Liver (tissue), 9 donors: ENCODE data around the gene MRPL40. TPM values are rescaled to one million over a fixed set of nuclear protein-coding genes. Genes with fewer than 3 reads are reported as not detected.

Experiments used
- DNase-seq: peaks from one replicate; pipeline ENCODE4 v3.0.0-alpha.2; 2017; ENCODE audit warnings: low spot score
- H3K27ac ChIP-seq, 2 donors: one replicate each; pipeline ENCODE4 v1.7.0; 2013; ENCODE audit warnings: inconsistent platforms in 2 of 2, low read length in 2 of 2, control low read depth in 1 of 2, low read depth in 1 of 2, mild to moderate bottlenecking in 1 of 2
- H3K27me3 ChIP-seq, 4 donors: one replicate each; pipeline versions ENCODE4 v1.6.1 to v1.7.0; 2013; ENCODE audit warnings: low read length in 3 of 4, inconsistent platforms in 1 of 4, mild to moderate bottlenecking in 1 of 4, moderate library complexity in 1 of 4; ENCODE audit not compliant: control insufficient read depth in 4 of 4, insufficient read depth in 4 of 4
- H3K36me3 ChIP-seq, 4 donors: one replicate each; pipeline versions ENCODE4 v1.6.1 to v1.7.0; 2013; ENCODE audit warnings: low read length in 3 of 4, mild to moderate bottlenecking in 3 of 4, low read depth in 1 of 4, moderate library complexity in 1 of 4; ENCODE audit not compliant: control insufficient read depth in 4 of 4, insufficient read depth in 3 of 4
- H3K4me1 ChIP-seq, 4 donors: one replicate each; pipeline versions ENCODE4 v1.6.1 to v1.7.0; 2013; ENCODE audit warnings: low read length in 3 of 4, mild to moderate bottlenecking in 3 of 4, moderate library complexity in 1 of 4; ENCODE audit not compliant: control insufficient read depth in 4 of 4, insufficient read depth in 4 of 4
- H3K4me3 ChIP-seq, 3 donors: one replicate each; pipeline versions ENCODE4 v1.6.1 to v1.7.0; 2013; ENCODE audit warnings: low read length in 3 of 3, control low read depth in 1 of 3, low read depth in 1 of 3, mild to moderate bottlenecking in 1 of 3
- H3K9ac ChIP-seq, 2 donors: one replicate each; pipeline ENCODE4 v1.7.0; 2013; ENCODE audit warnings: low read length in 2 of 2, mild to moderate bottlenecking in 2 of 2, moderate library complexity in 2 of 2, control low read depth in 1 of 2, low read depth in 1 of 2
- H3K9me3 ChIP-seq, 4 donors: one replicate each; pipeline versions ENCODE4 v1.6.1 to v1.7.0; 2013; ENCODE audit warnings: low read length in 3 of 4; ENCODE audit not compliant: control insufficient read depth in 4 of 4
- ATF3 ChIP-seq: IDR thresholded peaks from 2 replicates; pipeline ENCODE4 v1.6.1; 2016; ENCODE audit warnings: antibody characterized with exemption
- EGR1 ChIP-seq, 2 donors: IDR thresholded peaks; 2 replicates each; pipeline ENCODE4 v1.6.1; 2016 to 2018; ENCODE audit warnings: antibody characterized with exemption in 2 of 2, low read depth in 2 of 2
- FOXA1 ChIP-seq: IDR thresholded peaks from 2 replicates; pipeline ENCODE4 v1.6.1; 2016; ENCODE audit warnings: antibody characterized with exemption
- FOXA2 ChIP-seq: IDR thresholded peaks from 2 replicates; pipeline ENCODE4 v1.6.1; 2016; ENCODE audit warnings: antibody characterized with exemption
- GABPA ChIP-seq, 2 donors: IDR thresholded peaks in 1 of 2; conservative IDR thresholded peaks in 1 of 2; 2 replicates each; pipeline ENCODE4 v1.6.1; 2016; ENCODE audit warnings: antibody characterized with exemption in 2 of 2, mild to moderate bottlenecking in 1 of 2, moderate library complexity in 1 of 2
- HNF4A ChIP-seq, 2 donors: conservative IDR thresholded peaks; 2 replicates each; pipeline ENCODE4 v1.6.1; 2016; ENCODE audit warnings: antibody characterized with exemption in 2 of 2, mild to moderate bottlenecking in 2 of 2
- HNF4G ChIP-seq: IDR thresholded peaks from 2 replicates; pipeline ENCODE4 v1.6.1; 2016; ENCODE audit warnings: antibody characterized with exemption
- JUND ChIP-seq, 2 donors: IDR thresholded peaks; 2 replicates each; pipeline ENCODE4 v1.6.1; 2016; ENCODE audit warnings: antibody characterized with exemption in 2 of 2
- NR2F2 ChIP-seq: IDR thresholded peaks from 2 replicates; pipeline ENCODE4 v1.6.1; 2016; ENCODE audit warnings: antibody characterized with exemption
- RAD21 ChIP-seq, 2 donors: IDR thresholded peaks; 2 replicates each; pipeline ENCODE4 v1.6.1; 2016; ENCODE audit warnings: antibody characterized with exemption in 2 of 2, mild to moderate bottlenecking in 2 of 2
- RXRA ChIP-seq, 2 donors: IDR thresholded peaks; 2 replicates each; pipeline ENCODE4 v1.6.1; 2017 to 2018; ENCODE audit warnings: antibody characterized with exemption in 2 of 2, mild to moderate bottlenecking in 1 of 2
- SP1 ChIP-seq: IDR thresholded peaks from 2 replicates; pipeline ENCODE4 v1.6.1; 2018; ENCODE audit warnings: antibody characterized with exemption, mild to moderate bottlenecking
- TAF1 ChIP-seq: conservative IDR thresholded peaks from 2 replicates; pipeline ENCODE4 v1.6.1; 2016; ENCODE audit warnings: antibody characterized with exemption, mild to moderate bottlenecking
- YY1 ChIP-seq: IDR thresholded peaks from 2 replicates; pipeline ENCODE4 v1.6.1; 2016; ENCODE audit warnings: antibody characterized with exemption, mild to moderate bottlenecking
- WGBS: extraction: QIAGEN DNeasy Blood & Tissue Kit; methylation state at CpG from one replicate; pipeline ENCODE4 v1.1.7; 2013; 5-methylcytosine and 5-hydroxymethylcytosine counted together
- polyA plus RNA-seq, 2 donors: library from polyadenylated mRNA; stranded (reverse) in 1 of 2; unstranded in 1 of 2; fragments of 200-250 nt in 1 of 2; fragments of >200 nt in 1 of 2; fragmentation: Nextera tagmentation in 1 of 2; extraction: Ambion mirVana in 1 of 2; gene quantifications; one replicate each; pipeline versions ENCODE4 v1.2.1 to v1.2.3, GENCODE V29; 2013 to 2015
- total RNA-seq, 2 donors: library from RNA; depleted of rRNA; stranded (reverse); fragments of >200 nt; gene quantifications; one replicate each; pipeline ENCODE4 v1.2.3, GENCODE V29; 2014
- TF ChIP-seq, protein P1 (sequence below): IDR thresholded peaks from 2 replicates; pipeline ENCODE4 v1.6.1; 2016; ENCODE audit warnings: antibody characterized with exemption
- TF ChIP-seq, protein P2 (sequence below): IDR thresholded peaks from 2 replicates; pipeline ENCODE4 v1.6.1; 2016; ENCODE audit warnings: antibody characterized with exemption
- TF ChIP-seq, protein P3 (sequence below): IDR thresholded peaks from 2 replicates; pipeline ENCODE4 v1.6.1; 2016; ENCODE audit warnings: antibody characterized with exemption, mild to moderate bottlenecking
- TF ChIP-seq, protein P4 (sequence below): fragments of 150-350 bp; IDR thresholded peaks from 2 replicates; pipeline ENCODE4 v1.5.1; 2017; ENCODE audit warnings: improper control_type of control experiment, low read depth, low read length; ENCODE audit not compliant: missing input control
- donor health status: healthy.
- donor health status: healthy.
- donor health status: healthy.
- donor health status: healthy.
- donor health status: healthy.

The MRPL40 gene
- total and polyA plus RNA-seq, 4 donors, result 11.3 to 52.0 (median 27.7) TPM

- DNase-seq, result no peak
- Histone ChIP-seq H3K9ac (no peak overlapping the region), H3K27me3 (no peaks in the 10 kb centered on the region), H3K36me3 (peaks cover 5 to 58% (median 44%) of the 10 kb centered on the region in 4 donors), H3K4me1 (no peaks in the 10 kb centered on the region), H3K9me3 (no peaks in the 10 kb centered on the region), H3K27ac (no peak overlapping the region), H3K4me3 (no peak overlapping the region)
- WGBS, result 85% methylated on average over 2 of the region's 2 CpGs
- TF ChIP-seq FOXA2 (no peak), GABPA (IDR thresholded peaks at IDR 0.05 in 1 of 2, conservative IDR thresholded peaks at IDR 0.05 in 1 of 2) (no peak), FOXA1 (no peak), SP1 (no peak), NR2F2 (no peak), RAD21 (IDR thresholded peaks at IDR 0.05) (no peak), JUND (IDR thresholded peaks at IDR 0.05) (no peak), HNF4A (conservative IDR thresholded peaks at IDR 0.05) (no peak), RXRA (IDR thresholded peaks at IDR 0.05) (no peak), ATF3 (no peak), EGR1 (IDR thresholded peaks at IDR 0.05; ENCODE audit: low read depth in 2 of 2) (no peak), TAF1 (no peak), YY1 (no peak)
- TF ChIP-seq, protein P1, sequence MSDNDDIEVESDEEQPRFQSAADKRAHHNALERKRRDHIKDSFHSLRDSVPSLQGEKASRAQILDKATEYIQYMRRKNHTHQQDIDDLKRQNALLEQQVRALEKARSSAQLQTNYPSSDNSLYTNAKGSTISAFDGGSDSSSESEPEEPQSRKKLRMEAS, result no peak
- TF ChIP-seq, protein P2, sequence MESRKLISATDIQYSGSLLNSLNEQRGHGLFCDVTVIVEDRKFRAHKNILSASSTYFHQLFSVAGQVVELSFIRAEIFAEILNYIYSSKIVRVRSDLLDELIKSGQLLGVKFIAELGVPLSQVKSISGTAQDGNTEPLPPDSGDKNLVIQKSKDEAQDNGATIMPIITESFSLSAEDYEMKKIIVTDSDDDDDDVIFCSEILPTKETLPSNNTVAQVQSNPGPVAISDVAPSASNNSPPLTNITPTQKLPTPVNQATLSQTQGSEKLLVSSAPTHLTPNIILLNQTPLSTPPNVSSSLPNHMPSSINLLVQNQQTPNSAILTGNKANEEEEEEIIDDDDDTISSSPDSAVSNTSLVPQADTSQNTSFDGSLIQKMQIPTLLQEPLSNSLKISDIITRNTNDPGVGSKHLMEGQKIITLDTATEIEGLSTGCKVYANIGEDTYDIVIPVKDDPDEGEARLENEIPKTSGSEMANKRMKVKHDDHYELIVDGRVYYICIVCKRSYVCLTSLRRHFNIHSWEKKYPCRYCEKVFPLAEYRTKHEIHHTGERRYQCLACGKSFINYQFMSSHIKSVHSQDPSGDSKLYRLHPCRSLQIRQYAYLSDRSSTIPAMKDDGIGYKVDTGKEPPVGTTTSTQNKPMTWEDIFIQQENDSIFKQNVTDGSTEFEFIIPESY, result no peak
- TF ChIP-seq, protein P3, sequence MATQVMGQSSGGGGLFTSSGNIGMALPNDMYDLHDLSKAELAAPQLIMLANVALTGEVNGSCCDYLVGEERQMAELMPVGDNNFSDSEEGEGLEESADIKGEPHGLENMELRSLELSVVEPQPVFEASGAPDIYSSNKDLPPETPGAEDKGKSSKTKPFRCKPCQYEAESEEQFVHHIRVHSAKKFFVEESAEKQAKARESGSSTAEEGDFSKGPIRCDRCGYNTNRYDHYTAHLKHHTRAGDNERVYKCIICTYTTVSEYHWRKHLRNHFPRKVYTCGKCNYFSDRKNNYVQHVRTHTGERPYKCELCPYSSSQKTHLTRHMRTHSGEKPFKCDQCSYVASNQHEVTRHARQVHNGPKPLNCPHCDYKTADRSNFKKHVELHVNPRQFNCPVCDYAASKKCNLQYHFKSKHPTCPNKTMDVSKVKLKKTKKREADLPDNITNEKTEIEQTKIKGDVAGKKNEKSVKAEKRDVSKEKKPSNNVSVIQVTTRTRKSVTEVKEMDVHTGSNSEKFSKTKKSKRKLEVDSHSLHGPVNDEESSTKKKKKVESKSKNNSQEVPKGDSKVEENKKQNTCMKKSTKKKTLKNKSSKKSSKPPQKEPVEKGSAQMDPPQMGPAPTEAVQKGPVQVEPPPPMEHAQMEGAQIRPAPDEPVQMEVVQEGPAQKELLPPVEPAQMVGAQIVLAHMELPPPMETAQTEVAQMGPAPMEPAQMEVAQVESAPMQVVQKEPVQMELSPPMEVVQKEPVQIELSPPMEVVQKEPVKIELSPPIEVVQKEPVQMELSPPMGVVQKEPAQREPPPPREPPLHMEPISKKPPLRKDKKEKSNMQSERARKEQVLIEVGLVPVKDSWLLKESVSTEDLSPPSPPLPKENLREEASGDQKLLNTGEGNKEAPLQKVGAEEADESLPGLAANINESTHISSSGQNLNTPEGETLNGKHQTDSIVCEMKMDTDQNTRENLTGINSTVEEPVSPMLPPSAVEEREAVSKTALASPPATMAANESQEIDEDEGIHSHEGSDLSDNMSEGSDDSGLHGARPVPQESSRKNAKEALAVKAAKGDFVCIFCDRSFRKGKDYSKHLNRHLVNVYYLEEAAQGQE, result no peak
- TF ChIP-seq, protein P4, sequence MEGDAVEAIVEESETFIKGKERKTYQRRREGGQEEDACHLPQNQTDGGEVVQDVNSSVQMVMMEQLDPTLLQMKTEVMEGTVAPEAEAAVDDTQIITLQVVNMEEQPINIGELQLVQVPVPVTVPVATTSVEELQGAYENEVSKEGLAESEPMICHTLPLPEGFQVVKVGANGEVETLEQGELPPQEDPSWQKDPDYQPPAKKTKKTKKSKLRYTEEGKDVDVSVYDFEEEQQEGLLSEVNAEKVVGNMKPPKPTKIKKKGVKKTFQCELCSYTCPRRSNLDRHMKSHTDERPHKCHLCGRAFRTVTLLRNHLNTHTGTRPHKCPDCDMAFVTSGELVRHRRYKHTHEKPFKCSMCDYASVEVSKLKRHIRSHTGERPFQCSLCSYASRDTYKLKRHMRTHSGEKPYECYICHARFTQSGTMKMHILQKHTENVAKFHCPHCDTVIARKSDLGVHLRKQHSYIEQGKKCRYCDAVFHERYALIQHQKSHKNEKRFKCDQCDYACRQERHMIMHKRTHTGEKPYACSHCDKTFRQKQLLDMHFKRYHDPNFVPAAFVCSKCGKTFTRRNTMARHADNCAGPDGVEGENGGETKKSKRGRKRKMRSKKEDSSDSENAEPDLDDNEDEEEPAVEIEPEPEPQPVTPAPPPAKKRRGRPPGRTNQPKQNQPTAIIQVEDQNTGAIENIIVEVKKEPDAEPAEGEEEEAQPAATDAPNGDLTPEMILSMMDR, result no peak
These were observed 27.7 kb downstream of the MRPL40 start for GRCh38 chr22:19460036-19460435.

DNA sequence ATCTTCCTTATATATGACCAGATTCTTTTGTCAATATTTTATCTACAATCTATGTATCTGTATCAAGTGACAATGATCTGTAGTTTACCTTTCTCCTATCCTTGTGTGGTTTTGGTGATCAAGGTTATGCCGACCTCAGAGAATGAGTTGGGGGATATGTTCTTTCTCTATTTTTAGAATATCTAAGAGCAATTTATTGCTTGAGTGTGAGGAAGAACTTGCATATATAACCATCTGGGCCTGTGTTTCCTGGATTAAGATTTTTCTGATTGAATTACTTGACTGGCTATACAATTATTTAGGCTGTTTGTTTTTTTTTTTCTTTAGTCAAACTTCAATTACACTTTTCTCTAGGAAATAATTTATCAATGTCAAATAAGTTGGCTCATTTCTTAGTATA is 29.2 kb downstream of the MRPL40 start:
- Histone ChIP-seq H3K27ac (no peak overlapping the region), H3K4me1 (no peaks in the 10 kb centered on the region), H3K9ac (no peak overlapping the region), H3K27me3 (no peaks in the 10 kb centered on the region), H3K36me3 (peaks cover 6 to 56% (median 42%) of the 10 kb centered on the region in 4 donors), H3K9me3 (no peaks in the 10 kb centered on the region), H3K4me3 (no peak overlapping the region)
- 95% methylated on average over 1 of the region's 1 CpG for WGBS
- no peak for DNase-seq
- no peak for TF ChIP-seq SP1
- TF ChIP-seq RXRA (IDR thresholded peaks at IDR 0.05), result no peak
- TF ChIP-seq JUND (IDR thresholded peaks at IDR 0.05), result no peak
- TF ChIP-seq EGR1 (IDR thresholded peaks at IDR 0.05; ENCODE audit: low read depth in 2 of 2), result no peak
- TF ChIP-seq, protein P1, result no peak
- no peak for TF ChIP-seq RAD21 (IDR thresholded peaks at IDR 0.05)
- TF ChIP-seq, protein P2, result no peak
- TF ChIP-seq, protein P3, result no peak
- no peak for TF ChIP-seq YY1
- no peak for TF ChIP-seq HNF4G
